K562 (cell line): Measurements from ENCODE around the gene POMGNT1. TPM values are rescaled to one million over a fixed set of nuclear protein-coding genes. Genes with fewer than 3 reads are reported as not detected.

Source experiments
- ATAC-seq: fragments of 200-7000 bp; cut with Tn5 transposase; 3 replicates; pipeline ENCODE4 v1.9.1; 2020; ENCODE audit warnings: moderate library complexity
- BruUV-seq: library from RNA; stranded (reverse); fragments of 400-500 nt; replicated peaks from 2 replicates; lab custom pipeline; 2021; lab: Mats Ljungman, UMichigan
- CTCF ChIA-PET: fragments of 300-600 bp; formaldehyde crosslinking; extraction: SDS; loops from one replicate; lab custom pipeline; 2021; ENCODE audit warnings: low intra/inter-chr PET ratio; lab: Yijun Ruan, JAX
- POLR2A ChIA-PET: fragments of 300-600, 350-650 bp; sonication (Branson Sonifier 250); formaldehyde crosslinking; extraction: SDS; loops from one replicate; lab custom pipeline; 2021; ENCODE audit warnings: antibody characterized with exemption, inconsistent platforms; lab: Yijun Ruan, JAX
- DNase-seq, 4 experiments: peaks; one replicate each; pipeline versions ENCODE4 v3.0.0 to v3.0.0-alpha.2; 2011 to 2018; ENCODE audit warnings: low spot score in 3 of 4, mixed read lengths in 3 of 4; ENCODE audit errors: extremely low read depth in 1 of 4
- FAIRE-seq: peaks from 2 replicates; lab custom pipeline; 2011; peaks lifted over from hg19 to GRCh38; lab: Jason Lieb, UNC
- H2AFZ ChIP-seq: 2 replicates; pipeline ENCODE4 v1.6.0; 2011; ENCODE audit warnings: low read depth, low read length, control low read depth, inconsistent platforms
- H3K27ac ChIP-seq: fragments of 200-600 bp; 3 replicates; pipeline ENCODE4 v1.8.0; 2011; ENCODE audit warnings: low read depth, mild to moderate bottlenecking, control low read depth, inconsistent platforms, low read length, moderate library complexity, mixed read lengths; ENCODE audit errors: extremely low read depth
- H3K27me3 ChIP-seq, 2 experiments: fragments of 300-600 bp in 1 of 2; 2 replicates in 1 of 2; 3 replicates in 1 of 2; pipeline versions ENCODE4 v1.6.0 to v1.8.0; 2011; ENCODE audit warnings: inconsistent platforms in 2 of 2, low read length in 2 of 2, mild to moderate bottlenecking in 1 of 2, mixed read lengths in 1 of 2, moderate library complexity in 1 of 2; ENCODE audit not compliant: control insufficient read depth in 2 of 2, insufficient read depth in 2 of 2
- H3K36me3 ChIP-seq: fragments of 300-600 bp; 3 replicates; pipeline ENCODE4 v1.8.0; 2011; ENCODE audit warnings: mild to moderate bottlenecking, low read length, inconsistent platforms; ENCODE audit not compliant: control insufficient read depth, insufficient read depth
- H3K4me1 ChIP-seq, 2 experiments: fragments of 200-600 bp in 1 of 2; replicated peaks in 1 of 2; 2 replicates in 1 of 2; 3 replicates in 1 of 2; pipeline versions ENCODE4 v1.5.1 to v1.8.0; 2011; ENCODE audit warnings: inconsistent platforms in 2 of 2, low read length in 2 of 2, mild to moderate bottlenecking in 1 of 2, mixed read lengths in 1 of 2, moderate library complexity in 1 of 2; ENCODE audit not compliant: control insufficient read depth in 2 of 2, insufficient read depth in 2 of 2
- H3K4me2 ChIP-seq: 2 replicates; pipeline ENCODE4 v1.6.1; 2011; ENCODE audit warnings: low read length, control low read depth, inconsistent platforms, mixed read lengths; ENCODE audit not compliant: insufficient read depth
- H3K4me3 ChIP-seq: fragments of 200-600 bp; sonication (generic), shearing (Covaris generic); 2 replicates; pipeline ENCODE4 v1.5.1; 2016; ENCODE audit warnings: control low read depth, inconsistent platforms
- H3K79me2 ChIP-seq: fragments of 200-600 bp; 3 replicates; pipeline ENCODE4 v1.8.0; 2011; ENCODE audit warnings: low read length, inconsistent platforms; ENCODE audit not compliant: control insufficient read depth, insufficient read depth
- H3K9ac ChIP-seq, 2 experiments: 2 replicates each; pipeline versions ENCODE4 v1.6.0 to v1.6.1; 2011; ENCODE audit warnings: low read depth in 2 of 2, low read length in 2 of 2, control low read depth in 1 of 2, inconsistent platforms in 1 of 2, mild to moderate bottlenecking in 1 of 2, mixed read lengths in 1 of 2; ENCODE audit not compliant: insufficient read depth in 1 of 2
- H3K9me1 ChIP-seq: one replicate; pipeline ENCODE4 v1.6.0; 2011; ENCODE audit warnings: inconsistent platforms, mild to moderate bottlenecking, low read length, moderate library complexity; ENCODE audit not compliant: control insufficient read depth, insufficient read depth
- H3K9me3 ChIP-seq: replicated peaks from 2 replicates; pipeline ENCODE4 v1.5.1; 2011; ENCODE audit warnings: low read depth, low read length, inconsistent platforms; ENCODE audit not compliant: control insufficient read depth, insufficient read depth
- H4K20me1 ChIP-seq: replicated peaks from 2 replicates; pipeline ENCODE4 v1.6.1; 2011; ENCODE audit warnings: low read length, inconsistent platforms, mixed read lengths; ENCODE audit not compliant: control insufficient read depth, insufficient read depth
- CTBP1 ChIP-seq: fragments of 450-650 bp; IDR thresholded peaks from 2 replicates; pipeline ENCODE4 v1.6.1; 2016; ENCODE audit warnings: borderline replicate concordance
- ILK ChIP-seq: fragments of 450-650 bp; IDR thresholded peaks from 2 replicates; pipeline ENCODE4 v1.6.1; 2016; ENCODE audit warnings: missing genetic modification characterization, low read depth, mild to moderate bottlenecking, missing compliant biosample characterization, moderate library complexity, borderline replicate concordance
- NFIC ChIP-seq: fragments of 450-650 bp; IDR thresholded peaks from 2 replicates; pipeline ENCODE4 v1.6.1; 2017; ENCODE audit warnings: mild to moderate bottlenecking, inconsistent platforms
- ZBTB2 ChIP-seq: fragments of 450-650 bp; IDR thresholded peaks from 2 replicates; pipeline ENCODE4 v1.6.1; 2016; ENCODE audit warnings: antibody characterized with exemption
- ZNF695 ChIP-seq: fragments of 450-650 bp; formaldehyde crosslinking; IDR thresholded peaks from 2 replicates; pipeline ENCODE4 v1.4.0; 2020; ENCODE audit warnings: mild to moderate bottlenecking, moderate library complexity
- WGBS: fragments of 100-300 bp; shearing (Covaris generic); methylation state at CpG from one replicate; pipeline ENCODE4 v1.1.6; 2016; ENCODE audit warnings: low coverage, mixed read lengths; ENCODE audit not compliant: insufficient coverage; ENCODE audit errors: missing lambda C conversion rate; 5-methylcytosine and 5-hydroxymethylcytosine counted together
- in situ Hi-C: fragments of 300-500 bp; cut with MboI; formaldehyde crosslinking; loops from 4 replicates; pipeline ENCODE4 v1.15.0; 2018; ENCODE audit warnings: inconsistent platforms, mixed read lengths
- intact Hi-C: fragments of 100-400 bp; cut with micrococcal nuclease; formaldehyde crosslinking; loops from 2 replicates; pipeline ENCODE4 v1.14.2; 2022
- polyA plus RNA-seq, 8 experiments: library from polyadenylated mRNA; depleted of rRNA in 4 of 8; stranded (reverse) in 5 of 8; unstranded in 3 of 8; fragments of >200 nt; fragmentation: Nextera tagmentation in 2 of 8; fragmentation: Illumina TruSeq in 1 of 8; extraction: Ambion mirVana in 2 of 8; extraction: Trizol in 1 of 8; gene quantifications; 2 replicates each; pipeline versions ENCODE4 v1.2.1 to v1.2.3, GENCODE V29; 2011 to 2014; ENCODE audit warnings: inconsistent platforms in 1 of 8, missing spikeins in 1 of 8
- total RNA-seq, 7 experiments: library from RNA; depleted of rRNA in 6 of 7; stranded (reverse); fragments of >200 nt in 6 of 7; fragmentation: Illumina TruSeq in 2 of 7; extraction: Trizol in 2 of 7; gene quantifications; 2 replicates each; pipeline versions ENCODE4 v1.2.1 to v1.2.3, GENCODE V29; 2011 to 2021; ENCODE audit warnings: low replicate concordance in 1 of 7

POMGNT1 gene
- total and polyA plus RNA-seq, 9 of the 15 experiments (the other 6 are each of a cell fraction or from before 2014, with no cell fraction given) = 14.1 to 58.9 (median 37.8) TPM

GRCh38 chr1:46194641-46195193, 3.5 kb downstream of the POMGNT1 start:
- in situ Hi-C loops = loop anchor here (25.0 kb wide), 1 partner anchor 557 kb away; no protein-coding TSS in a partner anchor
- Histone ChIP-seq H3K9me3 (no peaks in the 10 kb centered on the region), H3K36me3 (peaks cover 66% of the 10 kb centered on the region), H3K4me1 (peaks cover 15 to 25% of the 10 kb centered on the region in 2 experiments), H3K4me3 (no peak overlapping the region), H3K27ac (no peak overlapping the region), H3K4me2 (no peak overlapping the region), H2AFZ (no peak overlapping the region), H4K20me1 (no peaks in the 10 kb centered on the region), H3K79me2 (peaks cover 15% of the 10 kb centered on the region), H3K9me1 (no peaks in the 10 kb centered on the region), H3K27me3 (no peaks in the 10 kb centered on the region), H3K9ac (peak overlapping the region in 1 of 2 experiments; percentile 28; a peak in 1 of 4 replicates)
- intact Hi-C loops = no loop called here
- no peak for ATAC-seq
- ChIA-PET POLR2A (interaction anchor here (0.7 to 1.7 kb wide), 7 partner anchors 10 to 153 kb away, joined by 3 to 5 read pairs (median 4); partner anchors contain the start of genes NSUN4 and PIK3R3), CTCF (no interaction called here)
- BruUV-seq = no TSS peak
- TF ChIP-seq ZBTB2 (no peak), ILK (tag) (no peak), NFIC (peak; percentile 50; the same call in 1 of the 2 replicates), ZNF695 (CRISPR knock-in tag) (no peak), CTBP1 (no peak)
- peak in 1 of 4 experiments; percentile 14 for DNase-seq
- FAIRE-seq = no peak
- WGBS = 77% methylated on average over 5 of the region's 5 CpGs
